HuH-7 (cell line): ENCODE measurements around the gene FHIP2A.
"Not testable (repeated sequence)": the region's sequence is repeated elsewhere in the genome, so short reads cannot be mapped to it uniquely, and the experiment has no call there.

Source experiments
- DNase-seq: peaks from one replicate; pipeline ENCODE4 v3.0.0; 2011; ENCODE audit warnings: low spot score

Gene FHIP2A, protein sequence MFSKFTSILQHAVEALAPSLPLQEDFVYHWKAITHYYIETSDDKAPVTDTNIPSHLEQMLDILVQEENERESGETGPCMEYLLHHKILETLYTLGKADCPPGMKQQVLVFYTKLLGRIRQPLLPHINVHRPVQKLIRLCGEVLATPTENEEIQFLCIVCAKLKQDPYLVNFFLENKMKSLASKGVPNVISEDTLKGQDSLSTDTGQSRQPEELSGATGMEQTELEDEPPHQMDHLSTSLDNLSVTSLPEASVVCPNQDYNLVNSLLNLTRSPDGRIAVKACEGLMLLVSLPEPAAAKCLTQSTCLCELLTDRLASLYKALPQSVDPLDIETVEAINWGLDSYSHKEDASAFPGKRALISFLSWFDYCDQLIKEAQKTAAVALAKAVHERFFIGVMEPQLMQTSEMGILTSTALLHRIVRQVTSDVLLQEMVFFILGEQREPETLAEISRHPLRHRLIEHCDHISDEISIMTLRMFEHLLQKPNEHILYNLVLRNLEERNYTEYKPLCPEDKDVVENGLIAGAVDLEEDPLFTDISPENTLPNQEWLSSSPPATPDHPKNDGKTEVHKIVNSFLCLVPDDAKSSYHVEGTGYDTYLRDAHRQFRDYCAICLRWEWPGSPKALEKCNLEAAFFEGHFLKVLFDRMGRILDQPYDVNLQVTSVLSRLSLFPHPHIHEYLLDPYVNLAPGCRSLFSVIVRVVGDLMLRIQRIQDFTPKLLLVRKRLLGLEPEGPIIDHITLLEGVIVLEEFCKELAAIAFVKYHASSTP

DNA sequence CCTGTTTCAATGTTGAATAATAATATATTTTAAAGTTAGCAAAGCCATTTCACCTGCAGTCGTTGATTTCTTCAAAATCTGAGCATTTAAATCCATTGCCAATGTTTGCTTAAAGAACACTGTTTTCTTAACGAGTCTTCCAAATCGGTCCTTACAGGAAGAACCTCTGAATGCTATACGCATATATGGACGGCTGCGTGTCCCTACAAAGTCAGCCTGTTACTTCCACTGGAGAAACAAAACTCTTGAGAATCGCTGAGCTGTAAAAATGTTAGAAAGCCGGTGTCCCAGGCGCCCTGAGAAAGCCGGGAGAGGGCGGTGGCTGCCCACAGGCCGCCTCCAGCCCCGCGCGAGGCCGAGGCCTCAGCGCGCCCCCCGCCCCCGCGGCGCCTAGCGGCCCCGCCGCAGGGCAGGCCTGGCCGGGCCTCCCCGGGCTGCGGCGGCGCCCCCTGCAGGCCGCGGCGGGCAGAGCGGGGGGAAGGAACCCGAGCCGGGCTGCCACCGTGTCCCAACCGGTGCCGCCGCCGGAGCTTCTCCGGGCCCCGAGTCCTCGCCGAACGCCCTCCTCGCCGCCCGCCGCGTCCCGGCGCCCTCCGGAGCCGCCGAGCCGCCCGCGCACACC is at the start of gene FHIP2A:
Gene FHIP2A (plus strand): TSS at position 488 of the 622 bp plus-strand sequence. CDS start 299 bp downstream, outside the sequence.
- peak; percentile 76 for DNase-seq

DNA sequence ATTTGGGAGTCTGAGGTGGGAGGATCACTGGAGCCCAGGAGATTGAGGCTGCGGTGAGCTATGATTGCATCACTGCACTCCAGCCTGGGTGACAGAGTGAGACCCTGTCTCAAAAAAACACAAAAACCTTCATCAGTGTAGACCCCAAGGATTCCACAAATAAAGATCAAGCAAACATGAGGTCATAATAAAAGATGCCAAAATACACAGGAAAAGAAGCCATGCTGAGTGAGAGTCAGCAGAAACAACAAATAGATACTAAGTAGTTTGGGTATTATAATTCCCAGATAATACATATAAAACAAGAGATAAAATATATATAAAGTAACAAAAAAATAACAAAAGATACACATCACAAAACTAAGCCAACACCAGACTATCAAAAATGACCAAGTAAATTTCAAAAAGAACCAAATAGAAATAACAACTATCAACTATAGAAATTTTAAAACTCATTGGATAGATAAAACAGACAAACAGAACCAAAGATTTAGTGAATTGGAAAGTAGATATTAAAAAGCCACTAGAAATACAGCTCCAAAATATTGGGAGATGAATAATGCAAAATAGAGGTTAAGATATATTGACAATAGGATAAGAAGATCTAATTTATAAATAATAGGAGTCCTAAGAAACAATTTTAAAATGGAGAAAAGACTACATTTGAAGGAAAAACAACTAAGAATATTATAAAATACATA is 48.9 kb upstream of the FHIP2A start:
- DNase-seq, result no peak

DNA sequence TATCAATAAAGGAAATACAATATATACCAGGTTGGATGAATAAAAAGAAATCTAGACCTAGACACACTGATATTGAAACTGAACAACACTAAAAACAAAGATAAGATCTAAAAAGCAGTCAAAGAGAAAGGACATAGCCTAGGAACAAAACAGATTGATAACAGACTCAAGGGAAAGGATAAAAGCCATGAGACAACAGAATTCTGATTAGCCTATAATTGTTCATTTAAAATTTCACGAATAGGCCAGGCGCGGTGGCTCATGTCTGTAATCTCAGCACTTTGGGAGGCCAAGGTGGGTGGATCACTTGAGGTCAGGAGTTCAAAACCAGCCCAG is 48.4 kb upstream of the FHIP2A start:
- DNase-seq, result no peak

DNA sequence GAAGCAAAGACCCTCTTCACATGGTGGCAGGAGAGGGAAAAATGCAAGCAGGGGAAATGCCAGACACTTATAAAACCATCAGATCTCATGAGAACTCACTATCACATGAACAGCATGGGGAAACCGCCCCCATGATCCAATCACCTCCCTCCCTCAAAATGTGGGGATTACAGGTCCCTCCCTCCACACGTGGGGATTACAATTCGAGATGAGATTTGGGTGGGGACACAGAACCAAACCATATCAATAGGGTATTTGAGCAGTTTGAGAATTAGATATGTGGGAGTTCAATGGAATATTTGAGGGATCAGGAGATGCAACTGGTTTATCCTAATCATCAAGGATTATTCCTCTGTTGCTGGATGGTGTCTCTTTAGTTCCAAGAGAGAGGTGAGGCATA is 46.5 kb upstream of the FHIP2A start:
- not testable (repeated sequence) for DNase-seq

DNA sequence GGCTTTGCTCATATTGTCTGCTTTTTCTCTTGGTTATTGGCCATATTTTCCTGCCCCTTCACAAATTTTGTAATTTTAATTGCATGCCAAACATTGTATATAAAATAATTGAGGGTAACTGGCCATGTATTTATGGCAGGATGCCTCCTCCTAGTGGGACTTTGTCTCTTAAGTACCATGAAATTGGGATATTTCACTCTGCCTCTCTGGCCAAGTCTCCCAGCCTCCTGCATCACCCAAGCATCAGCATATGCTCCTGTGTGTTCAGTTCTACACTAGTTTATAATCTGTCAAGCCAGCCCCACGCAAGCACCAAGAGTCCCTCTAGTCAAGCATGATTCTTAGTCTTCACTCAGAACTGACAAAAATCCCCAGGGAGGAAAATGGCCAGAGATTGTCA is 44.2 kb upstream of the FHIP2A start:
- no peak for DNase-seq

DNA sequence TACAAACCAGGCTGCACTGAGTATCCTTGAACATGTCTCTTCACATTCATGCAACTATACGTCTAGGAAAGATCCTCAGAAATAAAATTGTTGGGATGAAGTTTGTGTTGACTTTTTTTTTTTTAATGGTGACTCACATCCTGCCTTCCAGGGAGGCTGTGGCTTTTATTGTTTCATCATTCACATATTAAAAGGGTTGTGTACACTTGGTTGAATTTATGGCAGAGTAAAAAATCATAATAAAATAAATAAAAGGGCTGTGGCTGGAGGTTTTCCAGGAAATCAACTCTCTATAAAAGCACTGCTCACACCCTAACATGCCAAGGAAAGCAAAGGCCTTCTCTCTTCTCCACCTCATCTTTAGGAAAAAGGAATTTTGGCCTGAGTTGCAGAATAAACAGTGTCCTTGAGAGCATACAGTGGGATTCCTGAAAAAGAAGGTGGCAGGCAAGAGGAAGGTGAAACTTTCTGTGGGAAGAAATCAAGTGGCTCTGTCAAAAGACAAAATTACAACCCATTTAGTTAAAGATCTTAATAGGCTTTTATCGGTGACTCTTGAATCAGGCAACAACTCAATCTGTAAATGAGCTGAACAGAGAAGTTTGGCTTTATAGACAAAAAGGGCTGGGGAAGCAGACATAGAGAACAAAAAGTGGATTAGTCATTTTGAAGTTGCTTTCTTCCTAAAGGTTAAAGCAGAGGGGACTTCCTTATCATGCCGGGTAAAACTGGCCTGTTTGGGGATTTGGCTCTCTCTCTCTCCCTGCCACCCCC is 41.6 kb upstream of the FHIP2A start:
- DNase-seq, result no peak

DNA sequence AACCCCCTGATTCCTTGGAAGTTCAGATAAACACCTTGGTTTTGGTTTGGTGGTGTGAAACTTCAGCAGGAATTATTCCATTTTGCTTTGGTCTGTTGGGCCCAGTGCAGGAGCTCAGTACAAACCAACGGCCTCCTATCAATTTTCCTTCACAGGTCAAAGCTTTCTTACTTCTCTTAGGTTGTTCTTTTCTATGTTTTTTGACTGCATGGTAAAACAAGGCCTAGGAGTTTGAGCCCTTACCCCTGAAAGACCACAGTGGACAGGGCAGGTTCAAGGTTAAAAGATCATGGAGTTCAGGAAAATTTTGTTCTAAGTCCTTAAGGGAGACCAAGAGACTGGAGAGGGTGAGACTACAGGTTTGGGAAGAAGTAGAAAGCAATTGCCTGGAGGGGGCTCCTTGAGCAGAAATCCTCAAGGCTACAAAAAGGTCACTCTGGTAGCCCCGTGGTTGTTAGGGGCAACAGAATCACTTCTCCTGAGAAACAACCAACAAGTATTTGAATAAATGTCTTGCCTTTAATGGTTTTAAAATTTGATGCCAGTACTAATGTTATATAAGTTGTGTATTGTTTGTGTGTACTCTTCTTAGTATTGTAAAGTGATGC is 40.9 kb upstream of the FHIP2A start:
- no peak for DNase-seq

DNA sequence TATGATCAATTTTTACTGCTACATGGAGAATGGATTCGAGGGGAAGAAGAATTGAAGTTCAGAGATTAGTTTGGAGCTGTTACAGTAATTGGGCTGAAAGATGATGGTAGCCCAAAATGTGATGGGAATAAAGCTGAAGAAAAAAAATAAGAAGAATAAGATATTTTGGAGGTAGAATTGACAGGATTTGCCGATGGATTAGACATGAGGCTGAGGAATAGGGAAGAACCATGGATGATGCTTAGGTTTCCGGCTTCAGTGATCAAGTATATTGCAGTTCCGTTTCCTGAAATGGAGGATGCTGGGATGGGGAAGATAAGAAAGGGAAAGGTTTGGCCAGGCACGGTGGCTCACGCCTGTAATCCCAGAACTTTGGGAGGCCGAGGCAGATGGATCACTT is 38.9 kb upstream of the FHIP2A start:
- no peak for DNase-seq

DNA sequence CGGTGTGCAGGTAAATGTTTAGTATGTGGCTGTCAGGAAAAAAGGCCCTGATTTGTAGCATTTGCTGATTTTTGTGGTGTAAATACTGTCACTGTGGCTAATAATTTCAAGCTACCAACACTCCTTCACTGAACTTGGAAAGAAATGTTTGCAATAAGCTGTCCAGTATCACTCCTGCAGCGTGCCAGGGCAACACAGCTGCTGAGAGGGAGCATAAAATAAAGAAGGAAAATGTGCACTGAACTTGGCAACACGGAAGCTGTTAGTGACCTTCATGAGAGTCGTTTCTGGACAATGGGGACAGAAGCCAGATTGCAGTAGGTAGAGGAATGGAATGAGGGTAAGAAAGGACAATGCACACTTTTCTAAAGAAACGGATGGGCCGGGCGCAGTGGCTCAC is 37.9 kb upstream of the FHIP2A start:
- DNase-seq, result no peak

DNA sequence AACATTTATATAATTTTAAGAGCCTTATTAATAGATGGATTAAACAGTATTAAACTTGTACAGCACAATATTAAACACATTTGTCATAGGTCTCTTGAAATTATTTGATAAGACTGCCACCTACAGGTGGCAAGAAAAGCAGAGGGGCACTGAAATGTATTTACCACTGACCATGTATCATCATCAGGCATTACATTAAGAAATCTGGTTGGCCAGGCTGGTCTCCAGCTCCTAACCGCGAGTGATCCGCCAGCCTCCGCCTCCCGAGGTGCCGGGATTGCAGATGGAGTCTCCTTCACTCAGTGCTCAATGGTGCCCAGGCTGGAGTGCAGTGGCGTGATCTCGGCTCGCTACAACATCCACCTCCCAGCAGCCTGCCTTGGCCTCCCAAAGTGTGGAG is 35.1 kb upstream of the FHIP2A start:
- not testable (repeated sequence) for DNase-seq

DNA sequence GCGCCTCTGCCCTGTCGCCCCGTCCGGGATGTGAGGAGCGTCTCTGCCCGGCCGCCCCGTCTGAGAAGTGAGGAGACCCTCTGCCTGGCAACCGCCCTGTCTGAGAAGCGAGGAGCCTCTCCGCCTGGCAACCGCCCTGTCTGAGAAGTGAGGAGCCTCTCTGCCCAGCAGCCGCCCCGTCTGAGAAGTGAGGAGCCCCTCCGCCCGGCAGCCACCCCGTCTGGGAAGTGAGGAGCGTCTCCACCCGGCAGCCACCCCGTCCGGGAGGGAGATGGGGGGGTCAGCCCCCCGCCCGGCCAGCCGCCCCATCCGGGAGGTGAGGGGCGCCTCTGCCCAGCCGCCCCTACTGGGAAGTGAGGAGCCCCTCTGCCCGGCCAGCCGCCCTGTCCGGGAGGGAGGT is 34.4 kb upstream of the FHIP2A start:
- DNase-seq, result not testable (repeated sequence)

DNA sequence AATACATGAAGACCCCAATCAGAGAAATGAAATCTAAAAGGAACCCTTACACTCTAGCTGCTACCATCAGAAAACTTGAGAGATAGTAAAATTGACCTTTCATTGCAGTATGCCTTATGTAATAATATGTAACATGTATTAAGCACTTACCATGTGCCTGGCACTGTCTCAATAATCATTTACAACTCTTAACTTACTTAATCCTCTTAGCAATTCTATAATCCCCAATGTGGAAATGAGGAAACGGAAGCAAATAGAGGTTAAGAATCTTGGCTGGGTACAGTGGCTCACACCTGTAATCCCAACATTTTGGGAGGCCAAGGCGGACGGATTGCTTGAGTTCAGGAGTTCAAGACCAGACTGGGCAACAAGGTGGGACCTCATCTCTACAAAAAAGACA is 29.8 kb upstream of the FHIP2A start:
- DNase-seq, result no peak

DNA sequence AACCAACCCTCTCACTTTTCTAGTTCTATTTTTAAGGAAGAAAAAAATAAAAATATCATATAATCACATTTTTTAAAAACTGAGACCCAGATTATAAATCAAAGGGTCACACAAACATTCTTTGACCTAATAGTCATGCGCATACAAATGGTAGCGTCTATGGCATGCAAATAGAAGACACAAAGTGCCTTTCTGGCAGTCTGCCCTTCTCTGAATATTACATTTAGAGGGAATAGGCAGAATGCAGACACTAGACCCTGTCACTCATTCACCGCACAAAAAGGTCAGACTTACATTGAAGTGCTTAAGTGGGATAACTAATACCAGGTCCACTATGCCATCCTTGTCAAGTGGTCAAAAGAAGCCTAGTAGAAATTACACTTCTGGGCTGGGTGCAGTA is 26.5 kb upstream of the FHIP2A start:
- DNase-seq, result no peak

DNA sequence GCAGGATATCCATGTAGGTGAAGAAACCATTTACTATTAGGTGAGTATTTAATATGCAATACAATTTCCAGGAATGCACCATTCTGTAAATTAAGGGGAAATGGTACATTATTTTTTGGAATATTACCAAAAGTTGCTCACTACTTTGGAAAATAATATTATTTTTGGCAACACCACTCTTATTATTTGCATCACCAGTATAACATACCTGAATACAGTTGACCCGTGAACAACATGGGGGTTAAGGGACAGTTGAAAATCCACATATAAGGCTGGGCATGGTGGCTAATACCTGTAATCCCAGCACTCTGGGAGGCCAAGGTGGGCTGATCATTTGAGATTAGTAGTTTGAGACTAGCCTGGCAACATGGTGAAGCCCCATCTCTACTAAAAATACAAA is 21.2 kb upstream of the FHIP2A start:
- no peak for DNase-seq

DNA sequence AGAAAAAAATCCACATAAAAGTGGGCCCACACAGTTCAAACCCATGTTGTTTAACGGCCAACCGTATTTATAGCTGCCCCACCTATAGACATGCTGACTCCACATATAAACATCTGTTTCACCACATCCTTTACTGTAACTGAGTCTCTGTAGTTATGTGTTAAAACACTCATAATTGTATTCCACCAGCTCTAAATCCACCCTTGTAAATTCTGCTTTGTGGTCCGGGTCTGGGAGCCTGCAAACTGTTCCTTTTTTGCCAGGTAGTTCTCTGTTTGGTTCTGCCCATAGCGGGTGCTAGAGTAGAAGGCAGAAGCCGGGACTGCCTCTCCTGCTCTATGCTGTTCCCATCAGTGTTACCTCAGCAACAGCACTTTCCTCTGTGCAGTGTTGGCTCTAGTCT is 20.2 kb upstream of the FHIP2A start:
- no peak for DNase-seq

DNA sequence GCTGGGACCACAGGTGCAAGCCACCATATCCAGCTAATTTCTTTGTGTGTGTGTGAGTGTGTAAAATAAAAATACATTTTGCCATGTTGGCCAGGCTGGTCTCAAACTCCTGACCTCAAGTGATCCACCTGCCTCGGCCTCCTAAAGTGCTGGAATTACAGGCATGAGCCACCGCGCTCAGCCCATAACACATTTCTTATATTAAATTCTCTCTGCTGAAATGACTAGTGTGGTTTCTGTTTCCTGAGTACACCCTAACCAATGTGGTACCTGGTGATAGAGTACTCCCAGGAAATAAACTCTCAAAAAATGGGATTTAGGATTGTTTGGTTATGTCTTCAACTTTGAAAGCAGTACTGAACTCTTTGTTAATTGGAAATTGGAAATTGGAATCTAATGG is 19.4 kb upstream of the FHIP2A start:
- DNase-seq, result no peak

DNA sequence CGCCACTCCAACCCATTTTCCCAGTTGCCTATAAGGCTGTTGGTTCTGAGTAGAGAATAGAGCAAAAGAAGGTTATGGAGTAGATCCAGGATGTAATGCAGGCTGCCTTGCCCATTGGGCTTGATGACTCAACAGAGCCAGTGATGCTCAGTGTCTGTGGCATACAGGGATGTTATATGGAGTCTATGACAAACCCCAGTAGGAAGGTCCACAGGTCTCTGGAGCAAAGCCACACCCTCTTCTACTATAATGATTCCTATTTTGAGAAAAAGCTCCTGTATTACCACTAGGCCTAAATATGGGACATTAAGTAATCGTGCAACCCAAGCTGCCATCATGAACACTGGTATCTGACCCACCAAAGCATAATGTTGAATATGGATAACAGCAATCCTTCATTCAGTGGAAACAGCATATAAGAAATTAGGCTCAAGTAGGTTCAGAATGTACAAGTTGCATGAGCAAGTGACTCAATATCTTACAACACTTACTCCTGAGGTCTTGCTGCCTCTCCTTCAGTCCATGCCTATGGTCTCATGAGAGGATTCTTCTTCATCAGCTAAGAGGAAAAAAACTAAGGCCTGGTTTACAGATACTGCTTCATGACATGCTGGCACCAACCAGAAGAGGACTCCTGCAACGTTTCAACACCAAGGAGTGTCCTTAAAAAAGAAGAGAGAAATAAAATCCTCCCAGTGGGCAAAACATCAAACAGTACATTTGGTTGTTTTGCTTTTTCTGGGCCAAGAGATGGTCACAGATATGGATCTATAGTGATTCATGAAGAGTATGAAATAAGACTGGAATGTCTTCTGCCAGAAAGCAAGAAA is 14.8 kb upstream of the FHIP2A start:
- DNase-seq, result no peak

DNA sequence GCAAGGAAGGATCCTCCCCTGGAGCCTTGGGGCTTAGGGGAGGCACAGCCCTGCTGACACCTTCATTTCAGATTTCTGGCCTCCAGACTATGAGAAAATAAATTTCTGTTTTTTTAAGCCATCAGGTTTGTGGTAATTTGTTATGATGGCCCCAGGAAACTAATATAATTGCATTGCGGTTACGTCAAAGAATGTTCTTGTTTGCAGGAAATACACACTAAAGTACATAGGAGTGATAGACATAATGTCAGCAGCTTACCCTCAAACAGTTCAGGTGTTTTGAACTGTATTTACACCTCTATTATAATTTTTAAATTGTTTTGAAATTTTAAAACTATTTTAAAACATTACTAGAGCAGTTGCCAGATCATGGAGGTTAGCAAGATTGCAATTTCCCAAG is 12.6 kb upstream of the FHIP2A start:
- DNase-seq, result no peak

DNA sequence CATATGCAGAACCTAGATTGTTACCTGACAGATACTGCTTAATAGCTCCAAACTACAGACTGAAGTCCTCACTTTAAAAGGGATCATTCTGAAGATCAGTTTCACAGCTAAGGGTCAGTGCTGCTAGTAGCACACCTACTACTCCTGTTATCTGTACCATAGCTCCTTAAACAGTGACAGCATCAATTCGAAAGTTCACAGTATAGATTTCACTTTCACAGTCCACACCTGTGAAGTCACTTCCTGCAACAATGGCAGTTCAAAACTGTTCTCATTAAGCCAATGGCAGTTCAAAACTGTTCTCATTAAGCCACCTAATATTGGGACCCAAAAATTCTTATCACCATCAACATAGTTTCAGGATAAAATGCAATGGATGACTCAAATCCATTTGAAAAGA is 10.7 kb upstream of the FHIP2A start:
- DNase-seq, result no peak

DNA sequence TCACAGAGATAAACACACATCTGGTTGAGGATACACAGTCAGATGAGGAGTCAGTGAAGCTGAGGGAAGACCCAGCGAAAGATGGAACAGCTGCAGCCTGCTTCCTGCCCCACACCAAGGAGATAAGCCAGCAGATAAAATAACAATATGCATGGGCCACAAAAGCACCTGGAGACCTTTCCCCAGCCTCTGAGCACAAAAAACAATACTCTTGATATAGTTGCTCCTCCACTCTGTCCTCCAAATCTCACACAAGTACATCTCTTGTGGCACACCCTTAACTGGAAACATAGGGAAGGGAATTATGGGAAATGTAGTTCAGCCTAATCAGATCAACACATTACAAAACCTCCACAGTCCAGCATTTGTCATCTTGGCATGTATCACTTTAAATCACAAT is 9.7 kb upstream of the FHIP2A start:
- no peak for DNase-seq
